Measurements from ENCODE around the gene SIPA1L3. TPM values are rescaled to one million over a fixed set of nuclear protein-coding genes. Genes with fewer than 3 reads are reported as not detected.

The SIPA1L3 gene
- total RNA-seq, 1 donor from 2014 or later = 15.0 TPM

DNA sequence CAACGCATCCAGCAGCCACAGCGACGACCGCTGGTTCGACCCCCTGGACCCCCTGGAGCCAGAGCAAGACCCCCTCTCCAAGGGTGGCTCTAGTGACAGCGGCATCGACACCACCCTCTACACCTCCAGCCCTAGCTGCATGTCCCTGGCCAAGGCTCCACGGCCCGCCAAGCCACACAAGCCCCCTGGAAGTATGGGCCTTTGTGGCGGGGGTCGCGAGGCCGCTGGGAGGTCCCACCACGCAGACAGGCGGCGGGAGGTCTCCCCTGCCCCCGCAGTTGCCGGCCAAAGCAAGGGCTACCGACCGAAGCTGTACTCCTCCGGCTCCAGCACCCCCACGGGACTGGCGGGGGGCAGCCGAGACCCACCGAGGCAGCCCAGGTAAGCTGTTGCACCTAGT lies 257.5 kb downstream of the SIPA1L3 start:
- ATAC-seq = no peak

GRCh38 chr19:38165335-38165734 lies 258.3 kb downstream of the SIPA1L3 start:
- ATAC-seq = no peak

- ATAC-seq = no peak
Measured at GRCh38 chr19:38168637-38169036, 261.6 kb downstream of the SIPA1L3 start.

- ATAC-seq = no peak
Measured at GRCh38 chr19:38170334-38170733, 263.3 kb downstream of the SIPA1L3 start.

- ATAC-seq = no peak
Measured at GRCh38 chr19:38172001-38172400, 265.0 kb downstream of the SIPA1L3 start.

GRCh38 chr19:38173291-38174041 lies 266.5 kb downstream of the SIPA1L3 start:
- peak; percentile 99 for ATAC-seq

DNA sequence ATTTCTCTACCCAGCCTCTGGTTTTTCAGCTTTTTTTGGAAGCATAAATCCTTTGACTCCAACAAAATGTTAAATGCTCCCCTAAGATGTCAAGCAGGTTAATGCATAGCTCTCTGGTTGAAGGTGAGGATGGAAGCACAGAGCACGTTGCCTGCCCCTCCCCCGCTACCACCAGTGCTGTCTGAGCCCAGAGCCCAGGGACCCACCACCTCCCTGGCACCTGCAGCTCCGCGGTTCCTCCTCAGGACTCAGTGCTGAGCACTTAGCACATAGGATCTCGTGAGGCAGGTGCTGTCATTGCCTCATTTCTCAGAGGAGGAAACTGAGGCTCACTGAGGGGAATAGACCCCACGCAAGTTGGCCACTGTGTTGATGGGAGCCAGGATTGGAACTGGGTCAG lies 268.4 kb downstream of the SIPA1L3 start:
- ATAC-seq = no peak

DNA sequence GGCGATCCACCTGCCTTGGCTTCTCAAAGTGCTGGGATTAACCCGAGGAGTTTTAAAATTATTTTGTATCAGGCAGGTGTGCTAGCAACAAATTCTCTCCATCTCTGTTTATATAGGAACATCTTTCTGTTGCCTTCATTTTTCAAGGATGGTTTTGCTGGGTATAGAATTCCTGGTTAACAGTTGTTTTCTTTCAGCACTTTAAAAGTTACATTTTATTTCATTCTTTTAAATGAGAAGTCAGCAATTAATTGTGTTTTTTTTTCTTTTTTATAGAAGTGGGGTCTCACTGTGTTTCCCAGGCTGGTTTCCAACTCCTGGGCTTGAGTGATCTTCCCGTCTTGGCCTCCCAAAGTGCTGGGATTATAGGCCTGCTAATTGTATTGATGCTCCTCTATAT lies 273.1 kb downstream of the SIPA1L3 start:
- no peak for ATAC-seq

DNA sequence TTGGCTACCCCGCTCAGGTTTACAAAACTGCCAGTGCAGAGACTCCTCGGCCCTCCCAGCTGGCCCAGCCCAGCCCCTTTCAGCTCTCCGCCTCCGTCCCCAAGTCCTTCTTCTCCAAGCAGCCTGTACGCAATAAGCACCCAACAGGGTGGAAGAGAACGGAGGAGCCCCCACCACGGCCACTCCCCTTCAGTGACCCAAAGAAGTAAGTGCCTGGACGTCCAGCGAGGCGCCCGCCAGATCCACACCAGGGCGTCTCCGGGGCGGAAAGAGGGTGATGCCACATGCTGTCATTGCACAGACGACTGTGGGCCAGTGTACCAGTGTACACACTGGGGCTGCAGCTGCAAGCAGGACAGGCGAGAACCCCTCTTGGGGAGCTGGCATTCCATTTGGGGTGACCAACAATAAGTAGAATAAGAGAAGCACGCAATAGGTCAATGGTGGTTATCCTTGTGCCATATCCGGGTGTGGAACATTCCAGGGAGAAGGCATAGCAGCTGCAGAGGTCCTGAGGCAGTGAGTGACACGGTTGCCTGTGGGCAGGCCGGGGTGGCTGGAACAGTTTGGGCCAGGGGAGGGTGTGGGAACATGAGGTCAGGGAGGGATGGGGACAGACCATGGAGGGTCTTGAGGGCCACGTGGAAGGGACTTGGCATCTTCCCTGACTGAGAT lies 275.7 kb downstream of the SIPA1L3 start:
- peak; percentile 8 for ATAC-seq

DNA sequence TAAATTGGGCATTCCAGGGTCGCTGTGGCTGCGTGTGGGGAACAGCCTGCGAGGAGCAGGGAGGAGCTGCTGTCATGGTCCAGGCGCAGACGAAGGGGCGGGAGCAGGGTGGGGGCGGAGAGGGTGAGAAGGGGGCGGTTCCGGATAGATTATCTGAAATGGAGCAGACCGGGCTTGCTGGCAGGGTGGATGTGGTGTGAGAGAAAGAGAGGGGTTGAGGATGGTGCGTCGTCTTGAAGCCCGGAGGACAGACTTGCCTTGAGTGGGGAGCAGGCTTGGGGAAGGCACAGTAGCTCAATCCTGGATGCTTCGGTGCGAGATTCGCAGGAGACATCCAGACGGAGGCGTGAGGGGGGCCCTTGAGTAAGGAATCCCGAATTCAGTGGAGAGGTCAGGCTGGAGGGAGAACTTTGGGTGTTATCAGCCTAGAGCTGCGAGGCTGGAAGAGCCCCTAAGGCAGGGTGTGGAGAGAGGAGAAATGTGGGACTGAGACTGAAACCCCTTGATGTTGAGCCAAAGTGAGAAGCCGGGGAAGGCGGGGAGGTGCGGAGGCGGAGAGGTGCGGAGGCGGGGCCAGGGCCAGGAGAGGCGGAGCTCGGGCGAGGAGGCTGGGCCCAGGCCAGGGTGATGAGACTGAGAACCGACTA lies 276.4 kb downstream of the SIPA1L3 start:
- peak; percentile 83 for ATAC-seq

- ATAC-seq = no peak
Measured at GRCh38 chr19:38184815-38185214, 277.8 kb downstream of the SIPA1L3 start.

DNA sequence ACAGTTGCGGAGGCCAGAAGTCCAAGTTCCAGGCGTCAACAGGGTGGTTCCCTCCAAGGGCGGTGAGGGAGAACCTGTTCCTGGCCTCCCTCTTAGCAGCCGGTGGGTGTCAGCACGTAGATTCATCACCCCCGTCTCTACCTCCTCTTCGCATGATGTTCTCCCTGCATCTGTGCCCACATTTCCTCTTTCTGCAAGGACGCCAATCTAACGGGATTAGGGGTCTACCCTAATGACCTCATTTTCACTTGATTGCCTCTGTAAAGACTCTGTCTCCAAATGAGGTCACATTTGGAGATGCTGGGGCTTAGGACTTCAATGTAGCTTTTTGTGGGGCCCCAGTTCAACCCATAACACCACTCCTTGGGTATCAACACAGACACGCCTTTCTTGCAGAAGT lies 278.6 kb downstream of the SIPA1L3 start:
- ATAC-seq = no peak

DNA sequence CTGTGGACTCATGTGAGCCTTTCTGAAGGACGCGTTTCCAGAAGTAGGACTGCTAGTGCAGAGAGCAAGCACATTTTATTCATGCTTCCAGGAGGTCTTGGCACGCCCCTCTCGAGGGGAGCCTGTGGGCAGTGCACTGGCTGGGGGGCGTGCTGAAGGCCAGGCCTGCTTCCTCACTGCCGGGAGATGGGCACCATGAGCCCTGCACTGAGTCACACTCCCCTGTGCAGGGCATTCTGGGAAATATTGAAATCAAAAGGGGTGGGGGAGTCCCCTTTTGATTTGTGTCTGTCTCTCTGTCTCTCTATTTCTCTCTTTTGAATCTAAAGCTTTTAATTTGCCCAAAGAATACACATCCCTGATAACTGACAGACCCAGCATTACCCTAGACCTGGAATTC lies 283.1 kb downstream of the SIPA1L3 start:
- peak; percentile 28 for ATAC-seq

DNA sequence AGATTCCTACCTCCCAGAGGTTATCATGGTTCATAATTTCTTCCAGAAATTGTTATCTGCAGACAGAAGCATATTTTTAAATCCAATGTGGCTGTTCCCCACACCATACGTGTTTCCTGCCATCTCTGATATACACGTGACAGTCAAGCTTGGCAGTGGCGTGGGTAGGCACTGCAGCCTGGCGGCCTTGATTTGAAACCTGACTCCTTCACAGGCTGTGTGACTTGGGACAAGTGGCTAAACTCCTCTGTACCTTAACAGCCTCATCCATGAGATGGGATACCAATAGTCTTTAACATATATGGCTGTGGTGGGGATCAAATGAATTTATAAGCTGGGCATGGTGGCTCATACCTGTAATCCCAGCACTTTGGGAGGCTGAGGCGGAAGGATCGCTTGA lies 283.8 kb downstream of the SIPA1L3 start:
- ATAC-seq = no peak

DNA sequence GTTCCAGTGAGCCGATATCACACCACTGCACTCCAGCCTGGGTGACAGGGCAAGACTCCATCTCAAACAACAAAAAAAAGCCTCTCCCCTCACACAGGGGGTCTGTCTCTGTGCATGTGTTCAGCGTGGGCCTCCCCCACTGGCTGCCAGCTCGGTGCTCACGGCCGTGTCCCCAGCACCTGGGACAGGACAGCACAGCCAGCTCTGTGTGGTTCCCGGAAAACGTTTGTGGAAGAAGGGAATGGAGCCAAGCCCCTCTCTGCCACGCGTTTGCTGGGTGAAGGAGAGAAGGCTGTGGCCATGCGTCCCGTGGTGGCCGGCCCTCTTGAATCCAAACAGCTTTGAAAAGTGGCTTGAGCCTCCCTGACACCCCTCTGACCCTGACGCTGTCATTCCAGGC lies 284.7 kb downstream of the SIPA1L3 start:
- no peak for ATAC-seq

- ATAC-seq = no peak
Measured at GRCh38 chr19:38193445-38193844, 286.4 kb downstream of the SIPA1L3 start.

- no peak for ATAC-seq
Measured at GRCh38 chr19:38194061-38194701, 287.2 kb downstream of the SIPA1L3 start.

DNA sequence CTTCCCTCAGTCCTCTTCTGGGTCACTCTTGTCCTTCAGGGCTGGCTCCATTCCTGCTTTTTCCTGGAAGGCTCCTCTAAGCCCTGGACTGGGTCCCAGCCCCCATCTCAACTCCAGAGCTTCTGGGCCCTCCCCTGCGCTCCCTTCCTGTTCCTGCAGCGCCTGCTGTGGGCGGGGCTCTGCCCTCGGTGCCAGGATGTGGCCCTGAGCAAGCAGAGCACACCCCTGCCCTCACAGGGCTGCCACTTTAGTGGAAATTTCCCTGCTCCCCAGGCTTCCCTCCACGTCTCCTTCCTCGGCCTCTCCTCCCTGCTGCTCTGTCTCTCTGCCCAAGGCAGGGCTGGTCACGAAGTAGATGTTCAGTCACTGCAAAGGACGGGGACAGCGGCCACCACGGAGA lies 288.2 kb downstream of the SIPA1L3 start:
- no peak for ATAC-seq

DNA sequence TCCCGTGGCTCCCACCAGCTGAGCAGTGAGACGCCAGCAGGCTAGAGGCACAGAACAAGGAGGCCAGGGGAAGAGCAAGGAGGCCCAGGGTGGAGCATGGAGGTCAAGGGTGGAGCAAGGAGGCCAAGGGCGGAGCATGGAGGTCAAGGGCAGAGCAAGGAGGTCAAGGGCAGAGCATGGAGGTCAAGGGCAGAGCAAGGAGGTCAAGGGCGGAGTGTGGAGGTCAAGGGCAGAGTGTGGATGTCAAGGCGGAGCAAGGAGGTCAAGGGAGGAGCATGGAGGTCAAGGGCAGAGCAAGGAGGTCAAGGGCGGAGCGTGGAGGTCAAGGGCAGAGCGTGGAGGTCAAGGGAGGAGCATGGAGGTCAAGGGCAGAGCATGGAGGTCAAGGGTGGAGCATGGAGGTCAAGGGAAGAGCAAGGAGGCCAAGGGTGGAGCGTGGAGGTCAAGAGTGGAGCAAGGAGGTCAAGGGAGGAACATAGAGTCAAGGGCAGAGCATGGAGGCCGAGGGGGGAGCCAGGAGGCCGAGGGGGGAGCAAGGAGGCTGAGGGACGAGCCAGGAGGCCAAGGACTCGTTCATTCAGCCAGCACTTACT lies 289.3 kb downstream of the SIPA1L3 start:
- no peak for ATAC-seq

- ATAC-seq = no peak
Measured at GRCh38 chr19:38196948-38197656, 290.1 kb downstream of the SIPA1L3 start.

DNA sequence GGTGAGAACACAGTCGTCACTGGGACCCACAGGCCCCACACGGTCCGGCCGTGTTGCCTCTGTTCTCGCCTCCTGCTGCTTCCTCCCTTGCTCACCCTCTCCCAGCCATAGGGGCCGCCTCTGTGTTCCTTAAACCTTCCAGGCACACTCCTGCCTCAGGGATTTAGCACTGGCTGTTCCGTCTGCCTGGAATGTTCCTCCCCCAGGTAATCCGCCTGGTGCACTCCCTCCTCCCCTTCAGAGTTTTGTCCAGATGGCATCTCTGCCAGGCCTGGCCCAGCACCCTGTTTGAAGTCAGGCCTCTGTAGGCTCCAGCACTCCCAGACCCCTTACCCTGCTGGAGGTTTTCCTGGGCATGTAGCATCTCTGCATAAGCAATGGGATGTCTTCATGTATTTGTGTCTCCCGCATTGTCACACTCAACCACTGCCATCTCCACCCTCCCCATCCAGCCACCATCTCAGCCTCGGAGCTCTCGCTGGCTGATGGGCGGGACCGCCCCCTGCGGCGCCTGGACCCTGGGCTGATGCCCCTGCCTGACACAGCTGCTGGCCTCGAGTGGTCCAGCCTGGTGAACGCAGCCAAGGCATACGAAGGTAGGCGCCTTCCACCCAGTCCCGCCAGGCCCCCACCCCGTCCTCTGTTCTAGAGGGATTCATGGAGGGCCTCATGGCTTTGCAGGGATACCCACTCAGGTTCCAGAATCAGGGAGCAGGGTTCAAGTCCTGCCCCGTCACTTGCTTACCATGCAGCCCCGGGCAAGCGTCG lies 291.1 kb downstream of the SIPA1L3 start:
- no peak for ATAC-seq

Measured in esophagus mucosa (tissue), 1 donor.